HepG2 (cell line): ENCODE data around the gene CTDSP1. TPM values are rescaled to one million over a fixed set of nuclear protein-coding genes. Genes with fewer than 3 reads are reported as not detected.

Experiments
- ATAC-seq: fragments of 200-7000 bp; cut with Tn5 transposase; 3 replicates; pipeline ENCODE4 v1.9.1; 2020; ENCODE audit warnings: mild to moderate bottlenecking, moderate library complexity
- BruUV-seq: library from RNA; stranded (reverse); fragments of 400-500 nt; replicated peaks from 2 replicates; lab custom pipeline; 2021; lab: Mats Ljungman, UMichigan
- CTCF ChIA-PET: fragments of 300-600 bp; formaldehyde crosslinking; extraction: SDS; loops from one replicate; lab custom pipeline; 2021; ENCODE audit warnings: low total read pairs, inconsistent platforms, low intra/inter-chr PET ratio; lab: Yijun Ruan, JAX
- POLR2A ChIA-PET: fragments of 350-600 bp; sonication (Branson Sonifier 250); formaldehyde crosslinking; loops from one replicate; lab custom pipeline; 2020; ENCODE audit warnings: antibody characterized with exemption, inconsistent platforms; lab: Yijun Ruan, JAX
- DNase-seq: peaks from one replicate; pipeline ENCODE4 v3.0.0-alpha.2; 2015; ENCODE audit warnings: low spot score
- FAIRE-seq: peaks from 3 replicates; lab custom pipeline; 2011; peaks lifted over from hg19 to GRCh38; lab: Jason Lieb, UNC
- H2AFZ ChIP-seq: one replicate; pipeline ENCODE4 v1.6.1; 2011; ENCODE audit warnings: low read length, inconsistent platforms
- H3K27ac ChIP-seq: fragments of 300-600 bp; 3 replicates; pipeline ENCODE4 v1.8.0; 2011; ENCODE audit warnings: mixed run types, mild to moderate bottlenecking, mixed read lengths, low read length, inconsistent platforms; ENCODE audit not compliant: insufficient read depth; ENCODE audit errors: extremely low read length
- H3K27me3 ChIP-seq, 2 experiments: fragments of 200-600 bp in 1 of 2; 2 replicates in 1 of 2; 3 replicates in 1 of 2; pipeline versions ENCODE4 v1.6.0 to v1.8.0; 2011; ENCODE audit warnings: low read length in 2 of 2, mild to moderate bottlenecking in 2 of 2, moderate library complexity in 2 of 2, inconsistent platforms in 1 of 2; ENCODE audit not compliant: insufficient read depth in 2 of 2, control insufficient read depth in 1 of 2
- H3K36me3 ChIP-seq, 2 experiments: fragments of 200-600 bp in 1 of 2; replicated peaks in 1 of 2; 2 replicates in 1 of 2; 3 replicates in 1 of 2; pipeline versions ENCODE4 v1.5.1 to v1.8.0; 2011; ENCODE audit warnings: low read length in 2 of 2, inconsistent platforms in 1 of 2; ENCODE audit not compliant: insufficient read depth in 2 of 2, control insufficient read depth in 1 of 2
- H3K4me1 ChIP-seq: 2 replicates; pipeline ENCODE4 v1.5.1; 2012; ENCODE audit warnings: low read length, inconsistent platforms; ENCODE audit not compliant: insufficient read depth
- H3K4me2 ChIP-seq: 2 replicates; pipeline ENCODE4 v1.6.0; 2011; ENCODE audit warnings: low read depth, low read length, inconsistent platforms
- H3K4me3 ChIP-seq, 3 experiments: fragments of 200-600 bp in 1 of 3; sonication (generic), shearing (Covaris generic) in 1 of 3; replicated peaks in 1 of 3; 2 replicates each; pipeline ENCODE4 v1.5.1; 2011 to 2016; ENCODE audit warnings: low read length in 3 of 3, inconsistent platforms in 2 of 3, low read depth in 2 of 3, mild to moderate bottlenecking in 2 of 3, control low read depth in 1 of 3, mixed read lengths in 1 of 3; ENCODE audit not compliant: insufficient read depth in 1 of 3
- H3K79me2 ChIP-seq: one replicate; pipeline ENCODE4 v1.6.1; 2011; ENCODE audit warnings: low read length, inconsistent platforms; ENCODE audit not compliant: insufficient read depth
- H3K9ac ChIP-seq: 2 replicates; pipeline ENCODE4 v1.6.0; 2011; ENCODE audit warnings: mild to moderate bottlenecking, low read depth, low read length, inconsistent platforms; ENCODE audit not compliant: insufficient read depth
- H3K9me3 ChIP-seq: 2 replicates; pipeline ENCODE4 v1.5.1; 2012; ENCODE audit warnings: mild to moderate bottlenecking, low read length
- H4K20me1 ChIP-seq: 2 replicates; pipeline ENCODE4 v1.6.0; 2011; ENCODE audit warnings: inconsistent platforms, mild to moderate bottlenecking, low read length, moderate library complexity; ENCODE audit not compliant: insufficient read depth
- PAXIP1 ChIP-seq: sonication (generic); formaldehyde crosslinking; conservative IDR thresholded peaks from 2 replicates; pipeline ENCODE4 v1.4.0; 2020; ENCODE audit warnings: mild to moderate bottlenecking, missing genetic modification reagents, moderate library complexity
- POGZ ChIP-seq: sonication (generic); formaldehyde crosslinking; IDR thresholded peaks from 2 replicates; pipeline ENCODE4 v1.4.0; 2020; ENCODE audit warnings: mild to moderate bottlenecking, missing genetic modification reagents
- SOX5 ChIP-seq: IDR thresholded peaks from 2 replicates; pipeline ENCODE4 v1.6.1; 2016; ENCODE audit warnings: borderline replicate concordance
- TBX3 ChIP-seq: fragments of 450-650 bp; IDR thresholded peaks from 2 replicates; pipeline ENCODE4 v1.6.1; 2017; ENCODE audit warnings: antibody characterized with exemption, mild to moderate bottlenecking, inconsistent platforms, borderline replicate concordance
- TGIF2 ChIP-seq: IDR thresholded peaks from 2 replicates; pipeline ENCODE4 v1.6.1; 2016; ENCODE audit warnings: control low read depth, missing compliant biosample characterization
- ZBTB40 ChIP-seq, 2 experiments: fragments of 450-650 bp in 1 of 2; sonication (generic) in 1 of 2; formaldehyde crosslinking in 1 of 2; IDR thresholded peaks; 2 replicates each; pipeline versions ENCODE4 v1.6.1 to v1.8.0; 2016 to 2022; ENCODE audit warnings: antibody characterized with exemption in 1 of 2, mild to moderate bottlenecking in 1 of 2, missing genetic modification reagents in 1 of 2
- ZNF263 ChIP-seq: sonication (generic); formaldehyde crosslinking; IDR thresholded peaks from 2 replicates; pipeline ENCODE4 v1.4.0; 2020; ENCODE audit warnings: missing genetic modification reagents
- ZNF382 ChIP-seq: sonication (generic); formaldehyde crosslinking; IDR thresholded peaks from 2 replicates; pipeline ENCODE4 v1.5.0; 2020; ENCODE audit warnings: missing genetic modification reagents, mild to moderate bottlenecking, borderline replicate concordance
- ZNF557 ChIP-seq: sonication (generic); formaldehyde crosslinking; IDR thresholded peaks from 2 replicates; pipeline ENCODE4 v1.4.0; 2020; ENCODE audit warnings: missing genetic modification reagents
- WGBS: methylation state at CpG from one replicate; pipeline ENCODE4 v1.1.6; 2017; ENCODE audit warnings: low lambda C conversion rate; 5-methylcytosine and 5-hydroxymethylcytosine counted together
- in situ Hi-C: cut with HindIII; loops from 2 replicates; pipeline ENCODE4 v1.10.0; 2017; ENCODE audit warnings: low pct_unique_long_range_greater_than_20kb; ENCODE audit not compliant: extremely low pct_ligation_motif_present
- intact Hi-C: fragments of 100-400 bp; cut with micrococcal nuclease; formaldehyde crosslinking; loops from one replicate; pipeline ENCODE4 v1.10.0; 2022; ENCODE audit not compliant: unreplicated experiment
- polyA plus RNA-seq, 8 experiments: library from polyadenylated mRNA; depleted of rRNA in 3 of 8; stranded (reverse) in 7 of 8; unstranded in 1 of 8; fragments of >200 nt; fragmentation: Illumina TruSeq in 4 of 8; extraction: Trizol in 4 of 8; gene quantifications; 2 replicates each; pipeline versions ENCODE4 v1.2.1 to v1.2.3, GENCODE V29; 2011 to 2016; ENCODE audit warnings: low read depth in 4 of 8, missing spikeins in 1 of 8, mixed read lengths in 1 of 8; ENCODE audit not compliant: insufficient read depth in 1 of 8
- total RNA-seq, 5 experiments: library from RNA; depleted of rRNA; stranded (reverse); fragments of >200 nt; fragmentation: Illumina TruSeq; extraction: Trizol; gene quantifications; 2 replicates each; pipeline ENCODE4 v1.2.3, GENCODE V29; 2016; ENCODE audit warnings: low read depth in 1 of 5

Gene CTDSP1
- total and polyA plus RNA-seq, 2 of the 13 experiments (the other 11 are each of a cell fraction or from before 2014, with no cell fraction given) = 91.0 to 268 TPM

GRCh38 chr2:218354850-218355443, 44.7 kb upstream of the CTDSP1 start:
- CTCF ChIA-PET = interaction anchor here (1.1 to 3.7 kb wide), 2 partner anchors 53 to 58 kb away, joined by 3 to 59 read pairs; no protein-coding TSS in a partner anchor
- DNase-seq (peak; percentile 86), ATAC-seq (no peak), FAIRE-seq (peak; percentile 88)
- peak overlapping the region; percentile 30 for H2AFZ ChIP-seq
- H3K9ac ChIP-seq = peak overlapping the region; percentile 9; the same call in 1 of the 2 replicates
- no peaks in the 10 kb centered on the region for H4K20me1 ChIP-seq
- peak overlapping the region; percentile 72 for H3K4me2 ChIP-seq
- peak overlapping the region; percentile 51 for H3K27ac ChIP-seq
- in situ Hi-C loops (loop anchor here (5.0 kb wide), 1 partner anchor 53 kb away; no protein-coding TSS in a partner anchor), intact Hi-C loops (loop anchor here (2.0 kb wide), 1 partner anchor 42 kb away; no protein-coding TSS in a partner anchor)
- H3K9me3 ChIP-seq = peaks cover 14% of the 10 kb centered on the region
- BruUV-seq = no TSS peak
- H3K4me3 ChIP-seq = peak overlapping the region; percentile 22 to 59 (median 25); a peak in 5 of 6 replicates
- H3K4me1 ChIP-seq = peaks cover 58% of the 10 kb centered on the region
- no peaks in the 10 kb centered on the region for H3K36me3 ChIP-seq
- 5% methylated on average over 17 of the region's 20 CpGs for WGBS
- POLR2A ChIA-PET = interaction anchor here (0.5 to 4.8 kb wide), 7 partner anchors 29 to 68 kb away, joined by 3 to 66 read pairs (median 4); partner anchors contain the start of gene CTDSP1
- no peaks in the 10 kb centered on the region for H3K79me2 ChIP-seq
- no peaks in the 10 kb centered on the region; a peak in 1 of 5 replicates for H3K27me3 ChIP-seq
- no peak for TF ChIP-seq ZBTB40 (IDR thresholded peaks at IDR 0.05)
- TF ChIP-seq ZBTB40 (CRISPR knock-in tag; IDR thresholded peaks at IDR 0.05) = peak; percentile 44; the same call in 1 of the 2 replicates
- no peak for TF ChIP-seq ZNF382 (CRISPR knock-in tag)
- no peak for TF ChIP-seq ZNF557 (CRISPR knock-in tag)
- no peak for TF ChIP-seq TBX3
- peak; percentile 31; the same call in 1 of the 2 replicates for TF ChIP-seq SOX5 (CRISPR knock-in tag)
- peak; percentile 81 for TF ChIP-seq PAXIP1
- peak; percentile 91 for TF ChIP-seq ZNF263 (CRISPR knock-in tag)
- TF ChIP-seq TGIF2 (CRISPR knock-in tag) = 0 out of 2 replicates have a peak, but pooled peaks have one; percentile 37
- TF ChIP-seq POGZ (CRISPR knock-in tag) = peak; percentile 61
